Parathyroid adenoma (tissue), 2 donors: ENCODE measurements around the gene ARRB2.

ENCODE experiments used
- H2AFZ ChIP-seq: fragments of 300-600 bp; sonication (generic); one replicate; pipeline ENCODE4 v1.7.0; 2017; ENCODE audit warnings: antibody characterized with exemption, mild to moderate bottlenecking
- H3K27ac ChIP-seq: fragments of 300-600 bp; sonication (generic); one replicate; pipeline ENCODE4 v1.7.0; 2017
- H3K27me3 ChIP-seq: fragments of 300-600 bp; sonication (generic); one replicate; pipeline ENCODE4 v1.7.0; 2017; ENCODE audit warnings: low read length; ENCODE audit not compliant: control insufficient read depth, insufficient read depth
- H3K36me3 ChIP-seq: fragments of 300-600 bp; sonication (generic); one replicate; pipeline ENCODE4 v1.7.0; 2017; ENCODE audit warnings: low read length; ENCODE audit not compliant: control insufficient read depth, insufficient read depth
- H3K4me1 ChIP-seq: fragments of 300-600 bp; sonication (generic); one replicate; pipeline ENCODE4 v1.7.0; 2017; ENCODE audit warnings: control low read depth
- H3K4me2 ChIP-seq: fragments of 300-600 bp; sonication (generic); one replicate; pipeline ENCODE4 v1.7.0; 2017; ENCODE audit warnings: low read length
- H3K4me3 ChIP-seq: fragments of 300-600 bp; sonication (generic); one replicate; pipeline ENCODE4 v1.7.0; 2017; ENCODE audit warnings: low read depth, low read length
- H3K79me2 ChIP-seq: fragments of 300-600 bp; sonication (generic); one replicate; pipeline ENCODE4 v1.7.0; 2017; ENCODE audit warnings: control low read depth
- H3K9ac ChIP-seq: fragments of 300-600 bp; sonication (generic); one replicate; pipeline ENCODE4 v1.7.0; 2017; ENCODE audit warnings: mild to moderate bottlenecking
- H3K9me3 ChIP-seq: fragments of 300-600 bp; sonication (generic); one replicate; pipeline ENCODE4 v1.7.0; 2017; ENCODE audit warnings: low read length; ENCODE audit not compliant: control insufficient read depth
- CTCF ChIP-seq: fragments of 300-600 bp; sonication (generic); IDR thresholded peaks from one replicate; pipeline ENCODE4 v1.7.0; 2017; ENCODE audit warnings: antibody characterized with exemption, mild to moderate bottlenecking
- donor health status: primary hyperparathyroidism.

The ARRB2 gene

GRCh38 chr17:4738136-4739121, 28.0 kb downstream of the ARRB2 start:
- Histone ChIP-seq H3K4me3 (peak overlapping the region; percentile 85), H3K9me3 (no peaks in the 10 kb centered on the region), H3K27ac (peak overlapping the region; percentile 77), H3K4me1 (peaks cover 5% of the 10 kb centered on the region), H2AFZ (peak overlapping the region; percentile 99), H3K27me3 (no peaks in the 10 kb centered on the region), H3K36me3 (no peaks in the 10 kb centered on the region), H3K79me2 (no peaks in the 10 kb centered on the region), H3K4me2 (peak overlapping the region; percentile 97), H3K9ac (peak overlapping the region; percentile 89)
- TF ChIP-seq CTCF, result no peak

GRCh38 chr17:4739122-4740024, 28.9 kb downstream of the ARRB2 start, which contains the start of the genes CXCL16 and ZMYND15:
Gene CXCL16, minus strand, starts transcription at chr17:4739928. Its CDS starts 589 bp downstream, at chr17:4739339.
Gene ZMYND15, plus strand, starts transcription at chr17:4739833. Its CDS starts 716 bp downstream, at chr17:4740549.
- Histone ChIP-seq H2AFZ (peak within 1 kb of the TSS; percentile 99), H3K9me3 (no peaks in the 10 kb centered on the region), H3K4me1 (peaks cover 5% of the 10 kb centered on the region), H3K79me2 (no peaks in the 10 kb centered on the region), H3K4me3 (peak within 1 kb of the TSS; percentile 85), H3K27ac (peak within 1 kb of the TSS; percentile 77), H3K27me3 (no peaks in the 10 kb centered on the region), H3K9ac (peak within 1 kb of the TSS; percentile 89), H3K36me3 (no peaks in the 10 kb centered on the region), H3K4me2 (peak within 1 kb of the TSS; percentile 97)
- no peak for TF ChIP-seq CTCF

GRCh38 chr17:4740025-4740351, 29.6 kb downstream of the ARRB2 start:
- H3K4me2 ChIP-seq, result peak overlapping the region; percentile 97
- H3K27ac ChIP-seq, result no peak overlapping the region
- H3K9me3 ChIP-seq, result no peaks in the 10 kb centered on the region
- no peaks in the 10 kb centered on the region for H3K36me3 ChIP-seq
- H3K4me3 ChIP-seq, result peak overlapping the region; percentile 85
- peak overlapping the region; percentile 99 for H2AFZ ChIP-seq
- no peaks in the 10 kb centered on the region for H3K79me2 ChIP-seq
- no peaks in the 10 kb centered on the region for H3K27me3 ChIP-seq
- H3K4me1 ChIP-seq, result peaks cover 5% of the 10 kb centered on the region
- TF ChIP-seq CTCF, result no peak
- no peak overlapping the region for H3K9ac ChIP-seq

GRCh38 chr17:4740584-4740983, 30.2 kb downstream of the ARRB2 start:
- Histone ChIP-seq H3K4me3 (no peak overlapping the region), H3K4me2 (no peak overlapping the region), H3K9me3 (no peaks in the 10 kb centered on the region), H3K27ac (no peak overlapping the region), H2AFZ (no peak overlapping the region), H3K9ac (no peak overlapping the region), H3K79me2 (no peaks in the 10 kb centered on the region), H3K4me1 (peaks cover 5% of the 10 kb centered on the region), H3K27me3 (no peaks in the 10 kb centered on the region), H3K36me3 (no peaks in the 10 kb centered on the region)
- no peak for TF ChIP-seq CTCF
